GM12801 (cell line): ENCODE measurements around the gene CABP2.

ENCODE experiments used
- TF ChIP-seq, protein P1 (sequence below): IDR thresholded peaks from one replicate; pipeline ENCODE4 v1.5.1; 2011; ENCODE audit warnings: control low read depth; ENCODE audit not compliant: insufficient read length; ENCODE audit errors: extremely low read depth

CABP2 gene

DNA sequence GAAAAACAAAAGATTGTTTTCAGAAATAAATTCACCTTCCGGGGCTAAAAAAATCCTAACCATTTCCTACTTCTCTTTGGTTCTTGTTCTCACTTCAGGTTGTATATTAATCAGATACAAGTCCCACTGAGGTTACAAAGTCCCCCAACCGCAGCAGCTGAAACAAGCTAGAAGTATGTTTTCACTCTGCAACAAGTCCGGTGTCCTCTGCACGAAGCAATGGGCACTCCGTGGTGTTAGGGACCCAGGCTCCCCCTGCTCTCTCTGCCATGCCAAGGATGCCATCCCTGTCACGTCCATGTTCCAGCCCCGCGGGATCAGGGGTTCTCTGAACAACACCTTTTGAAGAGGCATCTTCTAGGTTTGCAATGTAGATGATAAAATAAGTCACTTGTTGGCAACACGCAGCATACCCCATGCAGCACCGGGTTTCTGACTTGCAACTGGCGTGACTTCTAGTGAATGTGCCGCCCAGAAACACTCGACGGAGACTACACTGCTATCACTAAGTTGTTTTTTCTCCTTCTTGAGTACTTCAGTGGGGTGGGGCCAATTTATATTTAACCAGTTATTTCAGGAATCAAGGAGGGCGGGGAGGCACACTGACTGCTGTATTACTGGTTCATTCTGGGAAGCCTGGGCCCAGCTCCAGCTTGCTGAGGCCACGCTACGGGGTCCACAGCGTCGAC, 35.0 kb upstream of the CABP2 start:
- TF ChIP-seq, protein P1, sequence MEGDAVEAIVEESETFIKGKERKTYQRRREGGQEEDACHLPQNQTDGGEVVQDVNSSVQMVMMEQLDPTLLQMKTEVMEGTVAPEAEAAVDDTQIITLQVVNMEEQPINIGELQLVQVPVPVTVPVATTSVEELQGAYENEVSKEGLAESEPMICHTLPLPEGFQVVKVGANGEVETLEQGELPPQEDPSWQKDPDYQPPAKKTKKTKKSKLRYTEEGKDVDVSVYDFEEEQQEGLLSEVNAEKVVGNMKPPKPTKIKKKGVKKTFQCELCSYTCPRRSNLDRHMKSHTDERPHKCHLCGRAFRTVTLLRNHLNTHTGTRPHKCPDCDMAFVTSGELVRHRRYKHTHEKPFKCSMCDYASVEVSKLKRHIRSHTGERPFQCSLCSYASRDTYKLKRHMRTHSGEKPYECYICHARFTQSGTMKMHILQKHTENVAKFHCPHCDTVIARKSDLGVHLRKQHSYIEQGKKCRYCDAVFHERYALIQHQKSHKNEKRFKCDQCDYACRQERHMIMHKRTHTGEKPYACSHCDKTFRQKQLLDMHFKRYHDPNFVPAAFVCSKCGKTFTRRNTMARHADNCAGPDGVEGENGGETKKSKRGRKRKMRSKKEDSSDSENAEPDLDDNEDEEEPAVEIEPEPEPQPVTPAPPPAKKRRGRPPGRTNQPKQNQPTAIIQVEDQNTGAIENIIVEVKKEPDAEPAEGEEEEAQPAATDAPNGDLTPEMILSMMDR, result no peak

DNA sequence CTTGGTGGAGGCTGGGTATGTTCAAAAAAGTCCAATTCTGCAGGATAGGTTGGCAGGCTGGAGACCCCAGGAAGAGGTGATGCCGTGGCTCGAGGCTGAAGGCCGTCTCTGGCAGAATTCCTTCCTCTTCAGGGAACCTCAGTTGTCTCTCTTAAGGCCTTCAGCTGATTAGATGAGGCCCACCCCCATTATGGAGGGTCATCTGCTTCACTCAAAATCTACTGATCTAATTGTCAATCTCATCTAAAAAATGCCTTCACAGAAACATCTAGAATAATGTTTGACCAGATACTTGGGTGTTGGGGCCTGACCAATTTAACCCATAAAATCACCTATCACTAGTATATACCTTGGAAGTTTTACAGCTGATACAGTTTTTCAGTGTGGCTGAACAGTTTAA, 33.0 kb upstream of the CABP2 start:
- TF ChIP-seq, protein P1, result no peak

DNA sequence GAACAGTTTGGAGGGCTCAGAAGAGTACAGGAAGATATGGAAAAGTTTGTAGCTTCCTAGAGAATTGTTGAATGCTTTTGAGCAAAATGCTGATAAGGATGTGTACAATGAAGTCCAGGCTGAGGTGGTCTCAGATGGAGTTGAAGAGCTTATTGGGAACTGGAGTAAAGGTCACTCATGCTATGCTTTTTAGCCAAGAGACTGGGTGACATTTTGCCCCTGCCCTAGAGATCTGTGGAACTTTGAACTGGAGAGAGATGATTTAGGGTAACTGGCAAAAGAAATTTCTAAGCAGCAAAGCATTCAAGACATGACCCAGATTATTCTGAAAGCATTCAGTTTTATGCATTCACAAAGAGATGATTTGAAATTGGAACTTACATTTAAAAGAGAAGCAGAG, 27.9 kb upstream of the CABP2 start:
- TF ChIP-seq, protein P1, result no peak

DNA sequence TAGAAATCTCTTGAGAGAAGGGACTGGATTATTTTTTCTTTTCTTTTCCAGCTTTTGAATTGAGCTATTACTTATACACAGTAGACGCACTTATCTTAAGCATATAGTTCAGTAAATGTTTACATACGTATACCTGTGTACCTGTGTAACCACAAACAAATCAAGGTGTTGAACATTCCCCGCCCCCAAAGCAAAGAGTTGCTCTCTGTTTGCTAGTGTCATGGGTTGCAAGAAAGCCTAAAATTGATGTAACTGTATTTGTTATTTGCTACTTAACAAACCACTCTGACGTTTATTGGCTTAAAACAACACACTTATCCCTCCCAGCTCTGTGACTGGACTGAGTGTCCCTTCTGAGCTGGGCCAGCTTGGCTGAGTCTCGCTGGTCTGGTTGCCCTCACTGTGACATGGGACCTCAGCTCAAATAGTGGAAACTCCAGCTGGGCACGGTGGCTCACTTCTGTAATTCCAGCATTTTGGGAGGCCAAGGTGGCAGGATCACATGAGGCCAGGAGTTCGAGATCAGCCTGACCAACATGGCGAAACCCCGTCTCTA, 25.4 kb upstream of the CABP2 start:
- TF ChIP-seq, protein P1, result no peak

DNA sequence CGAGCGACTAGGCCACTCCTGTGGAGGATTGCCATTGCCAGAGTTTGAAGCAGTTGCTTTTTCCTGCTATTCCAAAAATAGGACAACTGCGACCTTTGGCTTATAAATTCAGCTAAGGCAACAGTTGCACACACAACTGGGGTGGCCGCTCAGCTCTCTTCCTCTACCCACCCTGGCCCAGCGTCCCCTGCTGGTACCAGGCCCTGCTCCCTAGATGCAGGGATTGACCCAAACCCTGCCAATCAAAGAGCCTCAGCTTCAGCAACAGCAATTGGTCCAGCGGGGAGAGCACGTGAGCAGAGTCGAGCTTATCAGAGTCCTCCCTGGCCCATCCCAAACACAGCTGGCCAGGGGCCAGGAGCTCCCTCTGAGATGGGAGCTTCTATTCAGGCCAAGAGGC, 22.0 kb upstream of the CABP2 start:
- TF ChIP-seq, protein P1, result no peak

DNA sequence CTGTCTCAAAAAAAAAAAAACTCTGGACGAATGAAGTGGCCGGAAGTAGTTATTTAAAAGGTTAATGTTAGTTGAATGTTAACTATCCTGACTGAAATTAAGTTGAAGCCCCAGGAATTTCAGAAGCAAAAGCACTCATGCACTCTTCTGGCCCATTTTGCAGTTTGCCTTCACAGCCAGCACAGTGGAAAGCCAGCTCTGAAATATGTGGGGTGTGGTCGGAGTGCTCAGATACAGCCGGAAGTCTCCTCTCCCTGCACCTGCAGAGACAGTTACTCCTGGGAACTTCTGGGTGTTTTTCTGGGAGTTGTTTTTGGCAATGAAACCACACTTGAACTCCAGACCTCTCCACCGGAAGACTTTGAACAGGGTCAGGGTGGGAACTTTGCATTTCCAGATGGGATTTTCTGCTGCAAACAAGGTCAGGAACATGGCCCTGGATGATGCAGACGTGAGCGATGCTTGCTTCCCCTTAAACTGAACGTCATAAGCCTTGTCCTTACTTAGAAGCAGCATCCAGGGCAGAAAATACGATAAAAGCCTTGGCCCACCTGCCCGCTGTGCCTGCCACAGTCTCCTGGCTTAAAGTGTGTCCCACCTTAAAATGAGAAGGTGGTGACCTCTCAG, 21.5 kb upstream of the CABP2 start:
- TF ChIP-seq, protein P1, result no peak

DNA sequence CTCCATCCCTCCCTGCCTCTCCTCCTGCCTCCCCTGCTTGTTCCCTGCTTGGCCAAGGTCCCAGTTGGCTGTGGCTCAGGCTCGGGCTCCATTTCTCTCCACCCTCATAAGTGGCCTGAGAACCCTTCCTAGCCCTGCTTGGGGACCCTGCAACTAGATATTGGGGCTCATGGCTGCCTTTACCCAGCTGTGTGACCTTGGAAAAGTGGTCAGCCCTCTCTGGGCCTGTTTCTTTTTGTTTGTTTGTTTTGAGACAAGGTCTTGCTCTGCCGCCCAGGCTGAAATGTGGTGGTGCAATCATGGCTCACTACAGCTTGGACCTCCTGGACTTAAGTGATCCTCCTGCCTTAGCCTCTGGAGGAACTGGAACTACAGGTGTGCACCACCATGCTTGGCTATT, 20.3 kb upstream of the CABP2 start:
- TF ChIP-seq, protein P1, result no peak
